Neural cell (in vitro differentiated cells): ENCODE data around the gene USH1C. TPM values are rescaled to one million over a fixed set of nuclear protein-coding genes. Genes with fewer than 3 reads are reported as not detected.

Source experiments
- H2AFZ ChIP-seq: fragments of 200-600, 300-800 bp; sonication (generic), shearing (Covaris generic); 2 replicates; pipeline ENCODE4 v1.6.0; 2014; ENCODE audit warnings: low read depth, mild to moderate bottlenecking, antibody characterized with exemption, low read length, moderate library complexity
- H3F3A ChIP-seq: fragments of 200-600 bp; shearing (Covaris generic); 2 replicates; pipeline ENCODE4 v1.6.1; 2016; ENCODE audit warnings: mild to moderate bottlenecking, moderate library complexity, mixed read lengths, antibody characterized with exemption, low read length; ENCODE audit not compliant: insufficient read depth, poor library complexity, severe bottlenecking
- H3K27ac ChIP-seq: fragments of 200-600, 300-800 bp; sonication (generic), shearing (Covaris generic); 2 replicates; pipeline ENCODE4 v1.5.1; 2014; ENCODE audit warnings: mild to moderate bottlenecking, low read length, moderate library complexity
- H3K27me3 ChIP-seq: fragments of 300-800, 200-600 bp; sonication (generic), shearing (Covaris generic); 2 replicates; pipeline ENCODE4 v1.6.0; 2014; ENCODE audit warnings: mild to moderate bottlenecking, low read depth, low read length, moderate library complexity; ENCODE audit not compliant: insufficient read depth
- H3K36me3 ChIP-seq: fragments of 300-800, 200-600 bp; sonication (generic), shearing (Covaris generic); 2 replicates; pipeline ENCODE4 v1.5.1; 2014; ENCODE audit warnings: mild to moderate bottlenecking, antibody characterized with exemption, low read length, moderate library complexity; ENCODE audit not compliant: insufficient read depth
- H3K4me2 ChIP-seq: fragments of 300-800, 200-600 bp; sonication (generic), shearing (Covaris generic); 2 replicates; pipeline ENCODE4 v1.6.0; 2014; ENCODE audit warnings: mild to moderate bottlenecking, low read length
- H3K4me3 ChIP-seq: fragments of 300-800, 200-600 bp; sonication (generic), shearing (Covaris generic); 2 replicates; pipeline ENCODE4 v1.5.1; 2014; ENCODE audit warnings: mild to moderate bottlenecking, low read length, moderate library complexity
- H3K79me2 ChIP-seq: fragments of 200-600 bp; shearing (Covaris generic); replicated peaks from 2 replicates; pipeline ENCODE4 v1.6.0; 2014; ENCODE audit warnings: mild to moderate bottlenecking, low read length, moderate library complexity; ENCODE audit not compliant: insufficient read depth
- H3K9ac ChIP-seq: fragments of 300-800, 200-600 bp; sonication (generic), shearing (Covaris generic); 2 replicates; pipeline ENCODE4 v1.6.1; 2016; ENCODE audit warnings: mild to moderate bottlenecking, low read length, mixed read lengths
- H3K9me2 ChIP-seq: fragments of 200-600 bp; shearing (Covaris generic); 2 replicates; pipeline ENCODE4 v1.6.1; 2016; ENCODE audit warnings: mild to moderate bottlenecking, low read length, mixed read lengths; ENCODE audit not compliant: insufficient read depth
- H3K9me3 ChIP-seq: fragments of 200-600, 300-800 bp; sonication (generic), shearing (Covaris generic); 2 replicates; pipeline ENCODE4 v1.6.1; 2016; ENCODE audit warnings: mild to moderate bottlenecking, mixed run types, low read length, moderate library complexity, mixed read lengths
- H4K20me1 ChIP-seq: fragments of 200-600 bp; shearing (Covaris generic); 2 replicates; pipeline ENCODE4 v1.6.1; 2016; ENCODE audit warnings: mild to moderate bottlenecking, mixed run types; ENCODE audit not compliant: insufficient read depth
- CTCF ChIP-seq: fragments of 450-650 bp; IDR thresholded peaks from 2 replicates; pipeline ENCODE4 v1.5.1; 2014; ENCODE audit warnings: antibody characterized with exemption, mild to moderate bottlenecking, moderate library complexity; ENCODE audit not compliant: poor library complexity, severe bottlenecking
- EP300 ChIP-seq: fragments of 450-650 bp; conservative IDR thresholded peaks from 2 replicates; pipeline ENCODE4 v1.6.1; 2014; ENCODE audit warnings: antibody characterized with exemption, mild to moderate bottlenecking, moderate library complexity; ENCODE audit not compliant: poor library complexity, severe bottlenecking
- EZH2 ChIP-seq: fragments of 200-600, 300-800 bp; shearing (Covaris generic), sonication (generic); IDR thresholded peaks from 2 replicates; pipeline ENCODE4 v1.6.1; 2014; ENCODE audit warnings: antibody characterized with exemption, low read length, borderline replicate concordance, mild to moderate bottlenecking; ENCODE audit not compliant: insufficient read depth, poor library complexity, severe bottlenecking
- MXI1 ChIP-seq: fragments of 450-650 bp; conservative IDR thresholded peaks from 2 replicates; pipeline ENCODE4 v1.6.1; 2014; ENCODE audit warnings: antibody characterized with exemption, mild to moderate bottlenecking; ENCODE audit not compliant: poor library complexity, severe bottlenecking
- POLR2AphosphoS5 ChIP-seq: IDR thresholded peaks from 2 replicates; pipeline ENCODE4 v1.6.1; 2012
- RAD21 ChIP-seq: fragments of 450-650 bp; conservative IDR thresholded peaks from 2 replicates; pipeline ENCODE4 v1.6.1; 2014; ENCODE audit warnings: antibody characterized with exemption, mild to moderate bottlenecking, moderate library complexity
- REST ChIP-seq: IDR thresholded peaks from 2 replicates; pipeline ENCODE4 v1.6.1; 2012; ENCODE audit warnings: borderline replicate concordance
- SMC3 ChIP-seq: fragments of 450-650 bp; conservative IDR thresholded peaks from 2 replicates; pipeline ENCODE4 v1.6.1; 2014; ENCODE audit warnings: antibody characterized with exemption, mild to moderate bottlenecking, moderate library complexity; ENCODE audit not compliant: poor library complexity
- TAF1 ChIP-seq: IDR thresholded peaks from 2 replicates; pipeline ENCODE4 v1.6.1; 2012; ENCODE audit warnings: low read depth
- polyA plus RNA-seq: library from polyadenylated mRNA; depleted of rRNA; stranded (reverse); fragments of >200 nt; gene quantifications from 2 replicates; pipeline ENCODE4 v1.2.3, GENCODE V29; 2014

Gene USH1C
- polyA plus RNA-seq, 1 donor from 2014 or later = 0.67 TPM

DNA sequence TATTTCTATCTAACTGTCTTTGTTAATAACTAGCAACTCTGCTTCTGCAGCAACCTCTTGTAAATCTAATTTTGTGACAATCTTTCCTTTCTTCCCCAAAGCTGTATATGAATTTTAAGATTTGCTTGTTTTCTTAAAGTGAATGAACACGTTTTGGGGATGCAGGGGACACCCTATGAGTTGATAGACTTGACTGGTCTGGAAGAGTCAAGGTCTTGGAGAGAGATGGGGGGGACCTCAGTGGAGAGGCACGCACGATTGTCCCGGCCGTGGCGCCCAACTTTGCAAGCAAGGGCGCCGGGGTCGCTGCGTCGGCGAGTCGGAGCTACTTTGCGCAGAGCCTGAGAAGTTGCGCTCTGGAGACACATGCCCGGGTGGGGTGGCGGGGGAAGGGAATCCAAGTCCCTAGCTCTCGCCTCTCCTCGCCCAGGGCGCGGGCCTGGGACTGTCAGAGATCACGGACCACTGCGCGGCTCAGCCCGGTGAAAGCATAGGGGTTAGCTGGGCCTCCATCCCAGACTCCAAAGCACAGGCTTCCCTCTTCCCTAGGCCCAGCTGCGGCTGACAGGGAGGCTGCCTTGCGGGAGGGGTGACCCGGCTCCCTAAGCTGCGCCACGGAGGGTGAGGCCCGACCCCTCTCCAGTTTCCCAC, 68.4 kb downstream of the USH1C start:
- no peaks in the 10 kb centered on the region for H3F3A ChIP-seq
- peak overlapping the region; percentile 63 for H3K9ac ChIP-seq
- H3K36me3 ChIP-seq = no peaks in the 10 kb centered on the region
- H3K4me2 ChIP-seq = peak overlapping the region; percentile 77
- TF ChIP-seq EZH2 (no peak), EP300 (no peak), MXI1 (no peak), CTCF (no peak), POLR2AphosphoS5 (no peak), TAF1 (no peak), RAD21 (no peak), REST (no peak), SMC3 (no peak)
- H3K9me2 ChIP-seq = no peaks in the 10 kb centered on the region
- H3K27me3 ChIP-seq = peaks cover 35% of the 10 kb centered on the region
- no peak overlapping the region for H3K27ac ChIP-seq
- H3K9me3 ChIP-seq = no peaks in the 10 kb centered on the region
- no peaks in the 10 kb centered on the region for H4K20me1 ChIP-seq
- H3K79me2 ChIP-seq = no peaks in the 10 kb centered on the region
- peak overlapping the region; percentile 49 for H2AFZ ChIP-seq
- H3K4me3 ChIP-seq = peak overlapping the region; percentile 83

- Histone ChIP-seq H3K27me3 (peaks cover 35% of the 10 kb centered on the region), H3K4me2 (no peak overlapping the region), H3K9me2 (no peaks in the 10 kb centered on the region), H3K79me2 (no peaks in the 10 kb centered on the region), H3K9me3 (no peaks in the 10 kb centered on the region), H3K27ac (no peak overlapping the region), H3K36me3 (no peaks in the 10 kb centered on the region), H3K4me3 (no peak overlapping the region), H3K9ac (no peak overlapping the region), H2AFZ (no peak overlapping the region), H4K20me1 (no peaks in the 10 kb centered on the region), H3F3A (no peaks in the 10 kb centered on the region)
- TF ChIP-seq CTCF = peak; percentile 46
- no peak for TF ChIP-seq MXI1
- TF ChIP-seq REST = no peak
Observed at GRCh38 chr11:17473071-17473744, 71.0 kb downstream of the USH1C start.
